Rectal smooth muscle tissue (tissue), 1 donor: ENCODE measurements around the gene HOXB1.

ENCODE experiments used
- H3K27ac ChIP-seq: one replicate; pipeline ENCODE4 v1.7.0; 2013; ENCODE audit warnings: low read depth, low read length, inconsistent platforms
- H3K27me3 ChIP-seq: one replicate; pipeline ENCODE4 v1.7.0; 2013; ENCODE audit warnings: low read length; ENCODE audit not compliant: control insufficient read depth, insufficient read depth
- H3K36me3 ChIP-seq: one replicate; pipeline ENCODE4 v1.7.0; 2013; ENCODE audit warnings: low read length; ENCODE audit not compliant: control insufficient read depth, insufficient read depth
- H3K4me1 ChIP-seq: one replicate; pipeline ENCODE4 v1.7.0; 2013; ENCODE audit warnings: low read length; ENCODE audit not compliant: control insufficient read depth, insufficient read depth
- H3K4me3 ChIP-seq: one replicate; pipeline ENCODE4 v1.7.0; 2013; ENCODE audit warnings: low read length
- H3K9ac ChIP-seq: one replicate; pipeline ENCODE4 v1.7.0; 2013; ENCODE audit warnings: low read length

The HOXB1 gene

GRCh38 chr17:48528153-48528935 lies 2.5 kb downstream of the HOXB1 start:
- Histone ChIP-seq H3K9ac (no peak overlapping the region), H3K27ac (no peak overlapping the region), H3K4me1 (peaks cover 3% of the 10 kb centered on the region), H3K4me3 (no peak overlapping the region), H3K27me3 (peaks cover 4% of the 10 kb centered on the region), H3K36me3 (no peaks in the 10 kb centered on the region)

- H3K36me3 ChIP-seq, result no peaks in the 10 kb centered on the region
- no peak overlapping the region for H3K9ac ChIP-seq
- no peak overlapping the region for H3K4me3 ChIP-seq
- peak overlapping the region; percentile 14 for H3K27ac ChIP-seq
- H3K27me3 ChIP-seq, result peaks cover 4% of the 10 kb centered on the region
- H3K4me1 ChIP-seq, result peaks cover 9% of the 10 kb centered on the region
Observed at GRCh38 chr17:48527547-48527932, 3.3 kb downstream of the HOXB1 start.

GRCh38 chr17:48526608-48527546 lies 3.9 kb downstream of the HOXB1 start:
- H3K36me3 ChIP-seq, result no peaks in the 10 kb centered on the region
- H3K27ac ChIP-seq, result peak overlapping the region; percentile 14
- H3K27me3 ChIP-seq, result peaks cover 4% of the 10 kb centered on the region
- H3K9ac ChIP-seq, result no peak overlapping the region
- peaks cover 16% of the 10 kb centered on the region for H3K4me1 ChIP-seq
- peak overlapping the region; percentile 32 for H3K4me3 ChIP-seq

GRCh38 chr17:48523010-48523409 lies 7.8 kb downstream of the HOXB1 start:
- Histone ChIP-seq H3K4me3 (no peak overlapping the region), H3K4me1 (peaks cover 17% of the 10 kb centered on the region), H3K36me3 (no peaks in the 10 kb centered on the region), H3K27me3 (peaks cover 4% of the 10 kb centered on the region), H3K9ac (no peak overlapping the region), H3K27ac (no peak overlapping the region)

- Histone ChIP-seq H3K27ac (peak overlapping the region; percentile 21), H3K36me3 (no peaks in the 10 kb centered on the region), H3K27me3 (peaks cover 4% of the 10 kb centered on the region), H3K4me1 (peaks cover 17% of the 10 kb centered on the region), H3K9ac (no peak overlapping the region), H3K4me3 (no peak overlapping the region)
Observed at GRCh38 chr17:48522031-48522653, 8.7 kb downstream of the HOXB1 start.

GRCh38 chr17:48520631-48521079 lies 10.2 kb downstream of the HOXB1 start:
- Histone ChIP-seq H3K27me3 (no peaks in the 10 kb centered on the region), H3K36me3 (no peaks in the 10 kb centered on the region), H3K4me1 (peaks cover 17% of the 10 kb centered on the region), H3K4me3 (no peak overlapping the region), H3K27ac (no peak overlapping the region), H3K9ac (no peak overlapping the region)

GRCh38 chr17:48519427-48519826 lies 11.4 kb downstream of the HOXB1 start:
- Histone ChIP-seq H3K27ac (no peak overlapping the region), H3K4me3 (no peak overlapping the region), H3K4me1 (peaks cover 17% of the 10 kb centered on the region), H3K27me3 (no peaks in the 10 kb centered on the region), H3K36me3 (no peaks in the 10 kb centered on the region), H3K9ac (no peak overlapping the region)

GRCh38 chr17:48517478-48517877 lies 13.3 kb downstream of the HOXB1 start:
- Histone ChIP-seq H3K27me3 (no peaks in the 10 kb centered on the region), H3K4me1 (peaks cover 8% of the 10 kb centered on the region), H3K4me3 (no peak overlapping the region), H3K36me3 (no peaks in the 10 kb centered on the region), H3K9ac (no peak overlapping the region), H3K27ac (no peak overlapping the region)

- Histone ChIP-seq H3K27ac (no peak overlapping the region), H3K9ac (no peak overlapping the region), H3K4me1 (no peaks in the 10 kb centered on the region), H3K4me3 (no peak overlapping the region), H3K36me3 (no peaks in the 10 kb centered on the region), H3K27me3 (no peaks in the 10 kb centered on the region)
Observed at GRCh38 chr17:48515925-48516900, 14.6 kb downstream of the HOXB1 start.

GRCh38 chr17:48514477-48514876 lies 16.3 kb downstream of the HOXB1 start:
- Histone ChIP-seq H3K36me3 (no peaks in the 10 kb centered on the region), H3K27me3 (no peaks in the 10 kb centered on the region), H3K27ac (no peak overlapping the region), H3K9ac (no peak overlapping the region), H3K4me1 (no peaks in the 10 kb centered on the region), H3K4me3 (no peak overlapping the region)

- Histone ChIP-seq H3K4me1 (no peaks in the 10 kb centered on the region), H3K27ac (no peak overlapping the region), H3K36me3 (no peaks in the 10 kb centered on the region), H3K27me3 (no peaks in the 10 kb centered on the region), H3K9ac (no peak overlapping the region), H3K4me3 (no peak overlapping the region)
Observed at GRCh38 chr17:48513666-48514455, 16.9 kb downstream of the HOXB1 start.
